Right lobe of liver (tissue), 4 donors: ENCODE results near the gene FXYD6.

Source experiments
- POLR2A ChIP-seq: fragments of 450-650 bp; IDR thresholded peaks from one replicate; pipeline ENCODE4 v1.6.1; 2017; ENCODE audit warnings: antibody characterized with exemption, mild to moderate bottlenecking
- TF ChIP-seq, protein P1 (sequence below), 4 donors: fragments of 200-600 bp in 3 of 4; fragments of 450-650 bp in 1 of 4; IDR thresholded peaks; one replicate each; pipeline versions ENCODE4 v1.5.1 to v1.8.0; 2016 to 2022; ENCODE audit warnings: antibody characterized with exemption in 4 of 4, mild to moderate bottlenecking in 2 of 4
- donor health status: DM: no; HTN: no; CAD: no.
- donor health status: DM: no; HTN: no; CAD: no.
- donor health status: DM: no; HTN: yes; CAD: no.

DNA sequence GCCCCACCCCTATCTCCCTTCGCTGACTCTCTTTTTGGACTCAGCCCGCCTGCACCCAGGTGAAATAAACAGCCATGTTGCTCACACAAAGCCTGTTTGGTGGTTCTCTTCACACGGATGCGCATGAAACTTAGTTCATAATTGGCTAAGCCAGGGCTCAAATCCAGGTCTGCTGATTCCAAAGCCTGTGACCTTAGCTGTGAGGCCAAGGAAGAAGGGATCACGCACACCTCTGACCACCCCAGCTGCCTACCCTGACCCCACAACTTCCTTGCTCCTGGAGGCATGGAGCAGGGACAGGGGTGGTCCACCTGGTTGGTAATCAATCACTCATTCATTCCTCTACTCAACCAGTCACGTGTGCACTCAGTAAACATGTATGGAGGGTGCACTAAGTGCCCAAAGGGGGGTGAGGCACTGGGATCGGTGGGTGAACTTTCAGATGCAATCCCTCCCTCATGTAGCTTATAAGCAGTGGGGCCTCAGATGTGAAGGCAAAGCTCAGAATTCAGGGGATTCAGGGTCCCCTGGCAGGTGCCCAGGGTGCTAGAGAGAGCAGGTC lies 62.2 kb downstream of the FXYD6 start:
- TF ChIP-seq, protein P1, sequence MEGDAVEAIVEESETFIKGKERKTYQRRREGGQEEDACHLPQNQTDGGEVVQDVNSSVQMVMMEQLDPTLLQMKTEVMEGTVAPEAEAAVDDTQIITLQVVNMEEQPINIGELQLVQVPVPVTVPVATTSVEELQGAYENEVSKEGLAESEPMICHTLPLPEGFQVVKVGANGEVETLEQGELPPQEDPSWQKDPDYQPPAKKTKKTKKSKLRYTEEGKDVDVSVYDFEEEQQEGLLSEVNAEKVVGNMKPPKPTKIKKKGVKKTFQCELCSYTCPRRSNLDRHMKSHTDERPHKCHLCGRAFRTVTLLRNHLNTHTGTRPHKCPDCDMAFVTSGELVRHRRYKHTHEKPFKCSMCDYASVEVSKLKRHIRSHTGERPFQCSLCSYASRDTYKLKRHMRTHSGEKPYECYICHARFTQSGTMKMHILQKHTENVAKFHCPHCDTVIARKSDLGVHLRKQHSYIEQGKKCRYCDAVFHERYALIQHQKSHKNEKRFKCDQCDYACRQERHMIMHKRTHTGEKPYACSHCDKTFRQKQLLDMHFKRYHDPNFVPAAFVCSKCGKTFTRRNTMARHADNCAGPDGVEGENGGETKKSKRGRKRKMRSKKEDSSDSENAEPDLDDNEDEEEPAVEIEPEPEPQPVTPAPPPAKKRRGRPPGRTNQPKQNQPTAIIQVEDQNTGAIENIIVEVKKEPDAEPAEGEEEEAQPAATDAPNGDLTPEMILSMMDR (IDR thresholded peaks at IDR 0.05) = no peak
- no peak for TF ChIP-seq POLR2A
